Osteoblast (primary cell): ENCODE results near the gene RIPK1. TPM values are rescaled to one million over a fixed set of nuclear protein-coding genes. Genes with fewer than 3 reads are reported as not detected.

Source experiments
- DNase-seq: peaks from one replicate; pipeline ENCODE4 v3.0.0; 2011; ENCODE audit warnings: low spot score, mixed read lengths; ENCODE audit not compliant: insufficient read length; ENCODE audit errors: missing footprints
- H2AFZ ChIP-seq: 2 replicates; pipeline ENCODE4 v1.6.0; 2011; ENCODE audit warnings: mild to moderate bottlenecking, low read length
- H3K27ac ChIP-seq: 2 replicates; pipeline ENCODE4 v1.5.1; 2011; ENCODE audit warnings: mild to moderate bottlenecking, low read depth, low read length, moderate library complexity
- H3K27me3 ChIP-seq: 2 replicates; pipeline ENCODE4 v1.6.0; 2012; ENCODE audit warnings: mild to moderate bottlenecking, control low read depth, inconsistent platforms, low read length, moderate library complexity; ENCODE audit not compliant: insufficient read depth
- H3K36me3 ChIP-seq: 2 replicates; pipeline ENCODE4 v1.5.1; 2011; ENCODE audit warnings: mild to moderate bottlenecking, low read length, control low read depth, moderate library complexity; ENCODE audit not compliant: insufficient read depth
- H3K4me1 ChIP-seq: 2 replicates; pipeline ENCODE4 v1.5.1; 2011; ENCODE audit warnings: mild to moderate bottlenecking, low read length, control low read depth, moderate library complexity; ENCODE audit not compliant: insufficient read depth
- H3K4me2 ChIP-seq: 2 replicates; pipeline ENCODE4 v1.6.0; 2011; ENCODE audit warnings: mild to moderate bottlenecking, low read length; ENCODE audit not compliant: insufficient read depth
- H3K4me3 ChIP-seq: fragments of 200-600 bp; sonication (generic); 3 replicates; pipeline ENCODE4 v1.5.1; 2012; ENCODE audit warnings: mild to moderate bottlenecking, low read length, inconsistent platforms; ENCODE audit not compliant: insufficient read depth
- H3K79me2 ChIP-seq: 2 replicates; pipeline ENCODE4 v1.6.0; 2012; ENCODE audit warnings: mild to moderate bottlenecking, low read length, control low read depth, inconsistent platforms; ENCODE audit not compliant: insufficient read depth
- H3K9me3 ChIP-seq: 2 replicates; pipeline ENCODE4 v1.5.1; 2011; ENCODE audit warnings: low read depth, low read length, control low read depth
- H4K20me1 ChIP-seq: 2 replicates; pipeline ENCODE4 v1.6.0; 2012; ENCODE audit warnings: mild to moderate bottlenecking, low read length, control low read depth; ENCODE audit not compliant: insufficient read depth
- total RNA-seq: library from RNA; depleted of rRNA; stranded (reverse); fragments of >200 nt; gene quantifications from 2 replicates; pipeline ENCODE4 v1.2.3, GENCODE V29; 2012
- TF ChIP-seq, protein P1 (sequence below): IDR thresholded peaks from 2 replicates; pipeline ENCODE4 v1.5.1; 2011; ENCODE audit warnings: mild to moderate bottlenecking, low read depth, low read length, moderate library complexity; ENCODE audit errors: extremely low read depth

Gene RIPK1
- total RNA-seq, 1 donor: 29.3 TPM

DNA sequence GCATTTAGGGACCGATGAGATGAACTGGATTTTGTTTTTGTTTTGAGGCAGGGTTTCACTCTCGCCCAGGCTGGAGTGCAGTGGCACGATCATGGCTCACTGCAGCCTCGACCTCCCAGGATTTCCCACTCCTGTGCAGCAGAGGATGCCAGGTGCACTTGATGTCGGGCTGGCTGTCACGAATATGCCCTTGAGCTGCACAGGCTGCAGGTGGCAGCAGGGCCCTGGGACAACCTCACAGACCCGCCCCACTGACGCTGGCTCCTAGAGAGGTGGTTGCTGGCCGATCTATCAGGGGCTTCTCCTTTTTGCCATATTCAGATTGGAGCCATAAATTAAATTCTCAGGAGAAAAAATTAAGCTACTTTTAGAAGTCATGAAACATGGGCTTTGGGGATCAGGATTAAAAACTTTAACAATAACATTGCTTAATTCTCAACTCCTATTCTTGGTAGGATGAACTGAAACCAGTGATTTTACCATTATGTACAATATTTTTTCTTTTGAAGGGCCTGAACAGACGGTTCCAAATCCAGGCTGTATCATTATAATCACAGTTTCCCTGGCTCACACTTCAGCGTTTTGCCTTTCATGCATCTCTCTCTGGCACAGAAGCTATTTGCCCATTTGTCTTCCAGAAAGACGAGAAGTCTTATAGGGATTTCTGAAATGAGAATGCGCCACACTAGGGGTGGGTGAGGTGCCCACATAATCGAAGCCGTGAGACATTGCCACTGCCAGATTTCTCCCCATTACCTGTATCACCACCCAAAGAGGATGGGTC lies 36.2 kb upstream of the RIPK1 start:
- Histone ChIP-seq H3K4me1 (no peaks in the 10 kb centered on the region), H4K20me1 (no peaks in the 10 kb centered on the region), H3K79me2 (no peaks in the 10 kb centered on the region), H2AFZ (no peak overlapping the region), H3K9me3 (no peaks in the 10 kb centered on the region), H3K27ac (no peak overlapping the region), H3K4me3 (no peak overlapping the region), H3K36me3 (no peaks in the 10 kb centered on the region), H3K27me3 (no peaks in the 10 kb centered on the region), H3K4me2 (no peak overlapping the region)
- DNase-seq: no peak
- TF ChIP-seq, protein P1, sequence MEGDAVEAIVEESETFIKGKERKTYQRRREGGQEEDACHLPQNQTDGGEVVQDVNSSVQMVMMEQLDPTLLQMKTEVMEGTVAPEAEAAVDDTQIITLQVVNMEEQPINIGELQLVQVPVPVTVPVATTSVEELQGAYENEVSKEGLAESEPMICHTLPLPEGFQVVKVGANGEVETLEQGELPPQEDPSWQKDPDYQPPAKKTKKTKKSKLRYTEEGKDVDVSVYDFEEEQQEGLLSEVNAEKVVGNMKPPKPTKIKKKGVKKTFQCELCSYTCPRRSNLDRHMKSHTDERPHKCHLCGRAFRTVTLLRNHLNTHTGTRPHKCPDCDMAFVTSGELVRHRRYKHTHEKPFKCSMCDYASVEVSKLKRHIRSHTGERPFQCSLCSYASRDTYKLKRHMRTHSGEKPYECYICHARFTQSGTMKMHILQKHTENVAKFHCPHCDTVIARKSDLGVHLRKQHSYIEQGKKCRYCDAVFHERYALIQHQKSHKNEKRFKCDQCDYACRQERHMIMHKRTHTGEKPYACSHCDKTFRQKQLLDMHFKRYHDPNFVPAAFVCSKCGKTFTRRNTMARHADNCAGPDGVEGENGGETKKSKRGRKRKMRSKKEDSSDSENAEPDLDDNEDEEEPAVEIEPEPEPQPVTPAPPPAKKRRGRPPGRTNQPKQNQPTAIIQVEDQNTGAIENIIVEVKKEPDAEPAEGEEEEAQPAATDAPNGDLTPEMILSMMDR: no peak

GRCh38 chr6:3032986-3033385 lies 35.3 kb upstream of the RIPK1 start:
- TF ChIP-seq, protein P1: no peak
- no peak for DNase-seq

GRCh38 chr6:3033652-3034051 lies 34.6 kb upstream of the RIPK1 start:
- no peaks in the 10 kb centered on the region for H3K79me2 ChIP-seq
- no peak overlapping the region for H2AFZ ChIP-seq
- no peak overlapping the region for H3K4me2 ChIP-seq
- H3K4me3 ChIP-seq: no peak overlapping the region
- H3K27me3 ChIP-seq: no peaks in the 10 kb centered on the region
- H3K9me3 ChIP-seq: no peaks in the 10 kb centered on the region
- TF ChIP-seq, protein P1: no peak
- no peak for DNase-seq
- no peak overlapping the region for H3K27ac ChIP-seq
- H4K20me1 ChIP-seq: no peaks in the 10 kb centered on the region
- no peaks in the 10 kb centered on the region for H3K36me3 ChIP-seq
- no peaks in the 10 kb centered on the region for H3K4me1 ChIP-seq

More at GRCh38 chr6:3032986-3033385, 35.3 kb upstream of the RIPK1 start:
- Histone ChIP-seq H4K20me1 (no peaks in the 10 kb centered on the region), H3K4me3 (no peak overlapping the region), H3K79me2 (no peaks in the 10 kb centered on the region), H2AFZ (no peak overlapping the region), H3K27ac (no peak overlapping the region), H3K4me2 (no peak overlapping the region), H3K4me1 (no peaks in the 10 kb centered on the region), H3K27me3 (no peaks in the 10 kb centered on the region), H3K36me3 (no peaks in the 10 kb centered on the region), H3K9me3 (no peaks in the 10 kb centered on the region)

GRCh38 chr6:3035397-3035796 lies 32.9 kb upstream of the RIPK1 start:
- no peak overlapping the region for H3K4me2 ChIP-seq
- H2AFZ ChIP-seq: no peak overlapping the region
- H3K27ac ChIP-seq: no peak overlapping the region
- H4K20me1 ChIP-seq: no peaks in the 10 kb centered on the region
- TF ChIP-seq, protein P1: no peak
- no peak overlapping the region for H3K4me3 ChIP-seq
- H3K9me3 ChIP-seq: no peaks in the 10 kb centered on the region
- H3K36me3 ChIP-seq: no peaks in the 10 kb centered on the region
- no peak for DNase-seq
- H3K4me1 ChIP-seq: no peaks in the 10 kb centered on the region
- no peaks in the 10 kb centered on the region for H3K27me3 ChIP-seq
- no peaks in the 10 kb centered on the region for H3K79me2 ChIP-seq
